GM21529 (cell line): ENCODE data around the gene FMN1.

Experiments used
- ATAC-seq: cut with Tn5 transposase; IDR thresholded peaks from one replicate; pipeline ENCODE4 v1.9.1; 2021; ENCODE audit not compliant: unreplicated experiment

The FMN1 gene

GRCh38 chr15:32802286-32802936, 392.1 kb downstream of the FMN1 start:
- ATAC-seq, result no peak

- no peak for ATAC-seq
These were observed 394.5 kb downstream of the FMN1 start for GRCh38 chr15:32799936-32800535.

- ATAC-seq, result no peak
These were observed 397.7 kb downstream of the FMN1 start for GRCh38 chr15:32796856-32797255.

- ATAC-seq, result no peak
These were observed 399.5 kb downstream of the FMN1 start for GRCh38 chr15:32794973-32795372.

GRCh38 chr15:32792436-32792835, 402.1 kb downstream of the FMN1 start:
- no peak for ATAC-seq

GRCh38 chr15:32790352-32790999, 404.0 kb downstream of the FMN1 start:
- ATAC-seq, result no peak

GRCh38 chr15:32787949-32788348, 406.6 kb downstream of the FMN1 start:
- no peak for ATAC-seq

- ATAC-seq, result no peak
These were observed 407.6 kb downstream of the FMN1 start for GRCh38 chr15:32786906-32787305.

- ATAC-seq, result no peak
These were observed 409.9 kb downstream of the FMN1 start for GRCh38 chr15:32784581-32784980.

GRCh38 chr15:32781781-32782180, 412.7 kb downstream of the FMN1 start:
- no peak for ATAC-seq

GRCh38 chr15:32778391-32779176, 415.9 kb downstream of the FMN1 start:
- no peak for ATAC-seq

- ATAC-seq, result no peak
These were observed 419.4 kb downstream of the FMN1 start for GRCh38 chr15:32775103-32775502.

GRCh38 chr15:32774022-32774421, 420.5 kb downstream of the FMN1 start:
- no peak for ATAC-seq

- no peak for ATAC-seq
These were observed 427.3 kb downstream of the FMN1 start for GRCh38 chr15:32767236-32767635.

GRCh38 chr15:32766101-32766500, 428.4 kb downstream of the FMN1 start:
- no peak for ATAC-seq

GRCh38 chr15:32765236-32765635, 429.3 kb downstream of the FMN1 start:
- no peak for ATAC-seq

GRCh38 chr15:32763295-32763694, 431.2 kb downstream of the FMN1 start:
- peak; percentile 67 for ATAC-seq

GRCh38 chr15:32757426-32757825, 437.1 kb downstream of the FMN1 start:
- ATAC-seq, result no peak

- no peak for ATAC-seq
These were observed 443.5 kb downstream of the FMN1 start for GRCh38 chr15:32750979-32751378.

GRCh38 chr15:32747921-32748342, 446.6 kb downstream of the FMN1 start:
- no peak for ATAC-seq

- ATAC-seq, result no peak
These were observed 448.2 kb downstream of the FMN1 start for GRCh38 chr15:32746116-32746857.
